Endothelial cell of umbilical vein (primary cell): ENCODE results near the gene PASK. TPM values are rescaled to one million over a fixed set of nuclear protein-coding genes. Genes with fewer than 3 reads are reported as not detected.

ENCODE experiments used
- BruUV-seq: library from RNA; stranded (reverse); fragments of 400-500 nt; replicated peaks from 2 replicates; lab custom pipeline; 2021; lab: Mats Ljungman, UMichigan
- CTCF ChIA-PET: fragments of 300-600, 350-600 bp; sonication (Branson Sonifier 250); formaldehyde crosslinking; loops from one replicate; lab custom pipeline; 2021; ENCODE audit warnings: antibody characterized with exemption, inconsistent platforms; lab: Charles Lee
- POLR2A ChIA-PET: fragments of 300-600, 350-600 bp; sonication (Branson Sonifier 250); formaldehyde crosslinking; loops from one replicate; lab custom pipeline; 2021; ENCODE audit warnings: antibody characterized with exemption, inconsistent platforms; lab: Charles Lee
- DNase-seq: peaks from one replicate; pipeline ENCODE4 v3.0.0-alpha.2; 2011; ENCODE audit warnings: low read depth, low spot score
- FAIRE-seq: peaks from 2 replicates; lab custom pipeline; 2011; peaks lifted over from hg19 to GRCh38; lab: Jason Lieb, UNC
- H2AFZ ChIP-seq: 2 replicates; pipeline ENCODE4 v1.6.0; 2012; ENCODE audit warnings: low read depth, low read length, control low read depth, inconsistent platforms
- H3K27ac ChIP-seq: 2 replicates; pipeline ENCODE4 v1.5.1; 2011; ENCODE audit warnings: low read depth, mild to moderate bottlenecking, control low read depth, low read length, moderate library complexity; ENCODE audit not compliant: insufficient read depth
- H3K27me3 ChIP-seq, 2 experiments: 2 replicates each; pipeline versions ENCODE4 v1.6.0 to v1.6.1; 2011; ENCODE audit warnings: low read length in 2 of 2, mixed read lengths in 1 of 2; ENCODE audit not compliant: control insufficient read depth in 2 of 2, insufficient read depth in 2 of 2
- H3K36me3 ChIP-seq, 2 experiments: 2 replicates in 1 of 2; 3 replicates in 1 of 2; pipeline ENCODE4 v1.5.1; 2011; ENCODE audit warnings: low read length in 2 of 2, mild to moderate bottlenecking in 1 of 2, moderate library complexity in 1 of 2; ENCODE audit not compliant: control insufficient read depth in 2 of 2, insufficient read depth in 2 of 2; ENCODE audit errors: extremely low read depth in 1 of 2
- H3K4me1 ChIP-seq: 3 replicates; pipeline ENCODE4 v1.5.1; 2011; ENCODE audit warnings: mild to moderate bottlenecking, low read length; ENCODE audit not compliant: control insufficient read depth, insufficient read depth; ENCODE audit errors: extremely low read depth
- H3K4me2 ChIP-seq: 2 replicates; pipeline ENCODE4 v1.6.1; 2011; ENCODE audit warnings: low read length, control low read depth, mixed read lengths; ENCODE audit not compliant: insufficient read depth
- H3K4me3 ChIP-seq, 3 experiments: fragments of 200-600 bp in 1 of 3; sonication (generic), shearing (Covaris generic) in 1 of 3; replicated peaks in 1 of 3; 2 replicates each; pipeline ENCODE4 v1.5.1; 2011 to 2016; ENCODE audit warnings: control low read depth in 3 of 3, low read length in 3 of 3, mild to moderate bottlenecking in 2 of 3, inconsistent platforms in 1 of 3, low read depth in 1 of 3, moderate library complexity in 1 of 3; ENCODE audit not compliant: insufficient read depth in 1 of 3
- H3K79me2 ChIP-seq: 2 replicates; pipeline ENCODE4 v1.6.0; 2012; ENCODE audit warnings: low read length, inconsistent platforms; ENCODE audit not compliant: control insufficient read depth, insufficient read depth
- H3K9ac ChIP-seq: replicated peaks from 2 replicates; pipeline ENCODE3; 2011; ENCODE audit warnings: low read length, control low read depth; ENCODE audit not compliant: insufficient read depth; ENCODE audit errors: extremely low read depth
- H3K9me1 ChIP-seq: replicated peaks from 3 replicates; pipeline ENCODE4 v1.6.0; 2011; ENCODE audit warnings: mild to moderate bottlenecking, low read length; ENCODE audit not compliant: control insufficient read depth, insufficient read depth; ENCODE audit errors: extremely low read depth
- H3K9me3 ChIP-seq: replicated peaks from 2 replicates; pipeline ENCODE4 v1.5.1; 2012; ENCODE audit warnings: low read length, inconsistent platforms; ENCODE audit not compliant: control insufficient read depth, insufficient read depth
- H4K20me1 ChIP-seq: replicated peaks from 2 replicates; pipeline ENCODE3; 2011; ENCODE audit warnings: mild to moderate bottlenecking, low read length; ENCODE audit not compliant: control insufficient read depth, insufficient read depth; ENCODE audit errors: extremely low read depth
- CTCF ChIP-seq, 2 donors: IDR thresholded peaks; 1 replicate in 1 of 2; 2 replicates in 1 of 2; pipeline ENCODE4 v1.5.1; 2011; ENCODE audit warnings: low read length in 2 of 2, mild to moderate bottlenecking in 2 of 2, moderate library complexity in 2 of 2, control low read depth in 1 of 2, inconsistent platforms in 1 of 2, low read depth in 1 of 2; ENCODE audit not compliant: insufficient read depth in 1 of 2; ENCODE audit errors: extremely low read depth in 1 of 2
- EZH2 ChIP-seq: IDR thresholded peaks from 2 replicates; pipeline ENCODE4 v1.6.1; 2012; ENCODE audit warnings: borderline replicate concordance, low read depth, mild to moderate bottlenecking, moderate library complexity, low read length, inconsistent platforms; ENCODE audit not compliant: severe bottlenecking
- FOS ChIP-seq: IDR thresholded peaks from 2 replicates; pipeline ENCODE4 v1.6.1; 2011; ENCODE audit warnings: mild to moderate bottlenecking, low read length, moderate library complexity, borderline replicate concordance; ENCODE audit not compliant: insufficient read depth
- GATA2 ChIP-seq: IDR thresholded peaks from 2 replicates; pipeline ENCODE4 v1.7.0; 2011; ENCODE audit warnings: low read depth, mild to moderate bottlenecking, moderate library complexity, mixed read lengths, low read length; ENCODE audit not compliant: insufficient read length, insufficient read depth
- JUN ChIP-seq: IDR thresholded peaks from 2 replicates; pipeline ENCODE4 v1.6.1; 2011; ENCODE audit warnings: borderline replicate concordance, low read depth; ENCODE audit not compliant: insufficient read length, insufficient read depth
- MAX ChIP-seq: IDR thresholded peaks from 2 replicates; pipeline ENCODE4 v1.6.1; 2011; ENCODE audit not compliant: insufficient read depth, insufficient read length
- MYC ChIP-seq: IDR thresholded peaks from one replicate; pipeline ENCODE4 v1.6.1; 2011; ENCODE audit warnings: mild to moderate bottlenecking, low read depth, low read length
- POLR2A ChIP-seq: IDR thresholded peaks from 2 replicates; pipeline ENCODE4 v1.6.1; 2012; ENCODE audit warnings: low read depth, mild to moderate bottlenecking, control low read depth, low read length
- POLR2AphosphoS5 ChIP-seq: IDR thresholded peaks from 2 replicates; pipeline ENCODE4 v1.6.1; 2012; ENCODE audit warnings: low read depth, mild to moderate bottlenecking, control low read depth, low read length, moderate library complexity; ENCODE audit not compliant: insufficient read depth
- dilution Hi-C: fragments of 300-500 bp; cut with MboI; formaldehyde crosslinking; loops from one replicate; pipeline ENCODE4 v1.15.0; 2019; ENCODE audit warnings: low sequenced_read_pairs; ENCODE audit not compliant: extremely low pct_ligation_motif_present
- intact Hi-C: fragments of 100-400 bp; cut with micrococcal nuclease; formaldehyde crosslinking; loops from one replicate; pipeline ENCODE4 v1.10.0; 2022
- polyA plus RNA-seq, 4 experiments: library from polyadenylated mRNA; depleted of rRNA in 3 of 4; stranded (reverse) in 3 of 4; unstranded in 1 of 4; fragments of >200 nt; gene quantifications; 2 replicates each; pipeline versions ENCODE4 v1.2.1 to v1.2.3, GENCODE V29; 2011 to 2012; ENCODE audit warnings: missing spikeins in 1 of 4
- total RNA-seq: library from RNA; stranded (reverse); gene quantifications from 2 replicates; pipeline ENCODE4 v1.2.3, GENCODE V29; 2021

The PASK gene
- total and polyA plus RNA-seq, 2 donors (not counting 3 experiments of a cell fraction or from before 2014, with no cell fraction given): 5.7 to 17.3 TPM

DNA sequence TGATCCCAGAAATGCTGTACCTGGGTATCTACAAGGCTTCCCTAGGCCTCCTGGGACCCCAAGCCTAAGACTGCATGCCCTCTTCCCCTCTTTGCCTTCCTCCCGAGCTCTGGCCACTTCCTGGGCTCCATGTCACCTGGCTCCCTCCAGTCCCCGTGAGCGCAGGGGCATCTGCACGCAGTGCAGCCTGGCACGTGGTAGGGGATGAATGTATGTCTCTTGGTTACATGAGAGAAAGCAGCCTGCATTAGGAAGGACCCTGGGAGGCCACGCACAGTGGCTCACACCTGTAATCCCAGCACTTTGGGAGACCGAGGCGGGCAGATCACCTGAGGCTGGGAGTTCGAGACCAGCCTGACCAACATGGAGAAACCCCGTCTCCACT lies 15.8 kb downstream of the PASK start:
- dilution Hi-C loops: no loop called here
- no peaks in the 10 kb centered on the region for H3K9me1 ChIP-seq
- no peak for DNase-seq
- H3K4me1 ChIP-seq: no peaks in the 10 kb centered on the region
- no peak overlapping the region for H3K27ac ChIP-seq
- POLR2A ChIA-PET: no interaction called here
- H2AFZ ChIP-seq: no peak overlapping the region
- TF ChIP-seq GATA2 (no peak), MYC (no peak), MAX (no peak), FOS (no peak), POLR2AphosphoS5 (no peak), CTCF (IDR thresholded peaks at IDR 0.05; ENCODE audit: extremely low read depth in 1 of 2, insufficient read depth in 1 of 2, low read depth in 1 of 2, low read length in 2 of 2) (no peak), POLR2A (no peak), EZH2 (no peak), JUN (no peak)
- no peak overlapping the region for H3K4me2 ChIP-seq
- H4K20me1 ChIP-seq: no peaks in the 10 kb centered on the region
- CTCF ChIA-PET: no interaction called here
- no peaks in the 10 kb centered on the region for H3K9me3 ChIP-seq
- no peaks in the 10 kb centered on the region for H3K27me3 ChIP-seq
- no peak for FAIRE-seq
- no peak overlapping the region for H3K4me3 ChIP-seq
- H3K79me2 ChIP-seq: no peaks in the 10 kb centered on the region
- BruUV-seq: no TSS peak
- no peak overlapping the region for H3K9ac ChIP-seq
- intact Hi-C loops: no loop called here
- peaks cover 0 to 3% of the 10 kb centered on the region in 2 experiments for H3K36me3 ChIP-seq
